OCI-LY3 (cell line): ENCODE results near the gene CMTM1.

Source experiments
- EZH2phosphoT487 ChIP-seq: fragments of 200-600 bp; shearing (Covaris generic); IDR thresholded peaks from 2 replicates; pipeline ENCODE4 v1.6.1; 2018; ENCODE audit warnings: antibody characterized with exemption, mixed run types, low read depth
- TF ChIP-seq, protein P1 (sequence below): fragments of 200-600, 300-600 bp; sonication (generic); IDR thresholded peaks from 2 replicates; pipeline ENCODE4 v1.5.1; 2014; ENCODE audit warnings: antibody characterized with exemption, low read length, low read depth

DNA sequence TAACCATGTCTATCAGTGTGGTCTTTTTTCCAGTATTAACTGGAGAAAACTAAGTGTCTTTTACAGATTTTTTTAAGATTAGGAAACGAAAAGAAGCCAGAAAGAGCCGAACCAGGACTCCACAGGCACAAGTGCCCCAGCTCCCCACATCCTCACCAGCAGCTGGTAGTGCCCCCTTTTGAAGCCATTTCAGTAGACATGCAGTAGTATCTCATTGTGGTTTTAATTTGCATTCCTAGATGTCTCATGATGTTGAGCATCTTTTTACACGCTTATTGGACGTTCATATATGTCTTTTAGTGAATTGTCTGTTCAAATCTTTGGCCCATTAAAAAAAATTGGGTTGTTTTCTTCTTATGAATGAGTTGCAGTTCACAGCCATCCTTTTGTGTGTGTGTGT lies 33.5 kb downstream of the CMTM1 start:
- TF ChIP-seq, protein P1, sequence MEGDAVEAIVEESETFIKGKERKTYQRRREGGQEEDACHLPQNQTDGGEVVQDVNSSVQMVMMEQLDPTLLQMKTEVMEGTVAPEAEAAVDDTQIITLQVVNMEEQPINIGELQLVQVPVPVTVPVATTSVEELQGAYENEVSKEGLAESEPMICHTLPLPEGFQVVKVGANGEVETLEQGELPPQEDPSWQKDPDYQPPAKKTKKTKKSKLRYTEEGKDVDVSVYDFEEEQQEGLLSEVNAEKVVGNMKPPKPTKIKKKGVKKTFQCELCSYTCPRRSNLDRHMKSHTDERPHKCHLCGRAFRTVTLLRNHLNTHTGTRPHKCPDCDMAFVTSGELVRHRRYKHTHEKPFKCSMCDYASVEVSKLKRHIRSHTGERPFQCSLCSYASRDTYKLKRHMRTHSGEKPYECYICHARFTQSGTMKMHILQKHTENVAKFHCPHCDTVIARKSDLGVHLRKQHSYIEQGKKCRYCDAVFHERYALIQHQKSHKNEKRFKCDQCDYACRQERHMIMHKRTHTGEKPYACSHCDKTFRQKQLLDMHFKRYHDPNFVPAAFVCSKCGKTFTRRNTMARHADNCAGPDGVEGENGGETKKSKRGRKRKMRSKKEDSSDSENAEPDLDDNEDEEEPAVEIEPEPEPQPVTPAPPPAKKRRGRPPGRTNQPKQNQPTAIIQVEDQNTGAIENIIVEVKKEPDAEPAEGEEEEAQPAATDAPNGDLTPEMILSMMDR, result 0 out of 2 replicates have a peak, but pooled peaks have one; percentile 4
- no peak for TF ChIP-seq EZH2phosphoT487
